Measurements from ENCODE around the gene TNFRSF9.

- TF ChIP-seq CTCF (IDR thresholded peaks at IDR 0.05; ENCODE audit: low read depth, low read length) = no peak
- no peak for TF ChIP-seq POLR2A (IDR thresholded peaks at IDR 0.05; ENCODE audit: extremely low read depth, insufficient read length)
- no peak for TF ChIP-seq MYC (IDR thresholded peaks at IDR 0.05; ENCODE audit: low read depth, low read length)
- TF ChIP-seq MAX (IDR thresholded peaks at IDR 0.05; ENCODE audit: low read depth, low read length) = no peak
These were observed 605 bp downstream of the TNFRSF9 start for GRCh38 chr1:7940034-7940433.

Measured in NB4 (cell line).